KG1 (cell line): ENCODE measurements around the gene ROBO1.
"Not testable (repeated sequence)": the region's sequence is repeated elsewhere in the genome, so short reads cannot be mapped to it uniquely, and the experiment has no call there.

Experiments used
- DNase-seq: peaks from one replicate; lab custom pipeline; 2025; lab: John Stamatoyannopoulos, UW

The ROBO1 gene

DNA sequence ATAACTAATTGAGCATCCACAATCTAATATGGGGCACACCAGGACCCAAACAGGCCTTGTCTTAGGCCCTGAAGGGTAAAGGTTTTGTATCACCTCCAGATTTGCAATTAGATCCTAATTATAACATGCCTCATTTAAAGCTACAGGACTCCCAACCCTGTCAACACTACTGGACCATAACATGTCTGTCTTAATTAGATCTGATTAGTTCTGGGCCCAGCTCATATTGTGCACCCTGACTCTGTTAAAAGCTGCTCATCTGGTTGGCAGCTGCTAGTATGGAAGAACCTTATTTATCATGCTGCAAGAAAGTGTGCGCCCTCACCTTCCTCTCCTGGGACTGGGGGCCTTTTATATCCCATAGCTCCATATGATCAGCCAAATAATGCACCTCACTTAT, 457.8 kb downstream of the ROBO1 start:
- no peak for DNase-seq

DNA sequence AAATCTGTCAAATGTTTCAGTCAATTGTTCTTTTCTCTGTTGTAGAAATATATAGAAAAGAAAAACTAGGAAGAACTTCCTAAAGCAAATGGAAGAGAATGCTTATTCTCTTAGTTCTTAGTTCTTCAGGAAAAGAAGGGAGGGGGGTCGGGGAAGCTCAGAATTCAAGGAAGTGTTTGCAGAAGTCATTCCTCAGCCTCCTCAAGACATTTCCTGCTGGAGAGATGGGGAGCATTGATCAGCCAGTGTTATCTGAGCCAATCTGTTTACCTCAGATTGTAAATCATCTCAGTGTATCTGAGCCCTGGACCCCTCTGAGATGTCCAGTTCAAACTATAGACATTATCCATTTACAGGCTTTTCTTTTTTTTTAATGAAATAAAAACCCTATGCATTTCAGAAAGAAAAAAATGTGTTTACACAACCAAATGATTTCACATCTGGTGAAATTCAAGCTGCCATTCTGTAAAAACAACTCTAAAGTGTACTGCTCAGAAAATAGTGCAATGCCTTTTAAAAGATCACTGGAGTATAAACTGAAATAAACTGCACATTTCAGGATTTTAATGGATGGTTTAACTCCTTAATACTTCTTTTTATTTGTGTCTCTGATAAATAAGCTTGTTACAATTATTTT, 460.7 kb downstream of the ROBO1 start:
- DNase-seq: no peak

DNA sequence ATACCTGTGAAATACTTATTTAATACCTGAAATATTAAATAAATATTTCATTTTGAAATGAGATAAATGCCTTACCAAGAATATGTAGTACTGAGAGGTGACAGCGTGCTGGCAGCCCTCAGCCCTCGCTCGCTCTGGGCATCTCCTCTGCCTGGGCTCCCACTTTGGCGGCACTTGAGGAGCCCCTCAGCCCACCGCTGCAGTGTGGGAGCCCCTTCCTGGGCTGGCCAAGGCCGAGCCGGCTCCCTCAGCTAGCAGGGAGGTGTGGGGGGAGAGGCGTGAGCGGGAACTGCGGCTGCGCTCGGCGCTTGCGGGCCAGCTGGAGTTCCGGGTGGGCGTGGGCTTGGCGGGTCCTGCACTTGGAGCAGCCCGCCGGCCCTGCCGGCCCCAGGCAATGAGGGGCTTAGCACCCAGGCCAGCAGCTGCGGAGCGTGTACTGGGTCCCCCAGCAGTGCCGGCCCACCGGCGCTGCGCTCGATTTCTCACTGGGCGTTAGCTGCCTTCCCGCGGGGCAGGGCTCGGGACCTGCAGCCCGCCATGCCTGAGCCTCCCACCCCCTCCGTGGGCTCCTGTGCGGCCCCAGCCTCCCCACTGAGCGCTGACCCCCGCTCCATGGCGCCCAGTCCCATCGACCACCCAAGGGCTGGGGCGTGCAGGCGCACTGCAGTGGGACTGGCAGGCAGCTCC, 467.7 kb downstream of the ROBO1 start:
- DNase-seq: not testable (repeated sequence)

DNA sequence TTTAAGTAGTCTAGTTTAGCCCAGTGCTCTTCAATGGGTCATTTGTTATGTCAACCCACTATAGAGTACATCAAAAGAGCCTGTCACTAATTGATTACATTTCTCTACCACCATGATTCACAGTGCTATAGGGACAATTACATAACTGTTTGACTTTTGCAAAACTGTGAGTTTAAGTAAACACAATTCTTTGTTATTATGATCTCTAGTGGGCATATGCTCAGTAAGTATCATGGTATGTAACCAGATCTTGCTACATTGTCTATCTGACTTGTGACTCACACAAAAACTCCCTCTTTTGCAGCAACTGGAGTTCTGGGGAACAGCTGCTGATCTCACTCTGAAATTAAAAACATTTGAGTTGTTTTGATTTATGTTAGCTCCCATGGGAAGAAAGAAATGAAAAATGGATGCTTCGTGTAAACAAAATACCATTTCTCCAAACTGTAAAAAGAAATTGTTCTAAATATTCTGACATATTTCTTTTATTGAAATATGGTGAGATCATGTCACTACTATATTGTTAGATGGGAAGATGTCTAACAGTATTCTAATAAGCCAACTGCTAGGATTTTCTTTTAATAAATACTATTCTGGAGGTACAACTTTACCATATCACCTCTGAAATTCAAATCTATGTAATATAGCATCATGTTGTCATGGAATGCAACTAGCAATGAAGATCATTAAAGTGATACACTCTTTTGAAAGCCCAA, 470.4 kb downstream of the ROBO1 start:
- DNase-seq: no peak

DNA sequence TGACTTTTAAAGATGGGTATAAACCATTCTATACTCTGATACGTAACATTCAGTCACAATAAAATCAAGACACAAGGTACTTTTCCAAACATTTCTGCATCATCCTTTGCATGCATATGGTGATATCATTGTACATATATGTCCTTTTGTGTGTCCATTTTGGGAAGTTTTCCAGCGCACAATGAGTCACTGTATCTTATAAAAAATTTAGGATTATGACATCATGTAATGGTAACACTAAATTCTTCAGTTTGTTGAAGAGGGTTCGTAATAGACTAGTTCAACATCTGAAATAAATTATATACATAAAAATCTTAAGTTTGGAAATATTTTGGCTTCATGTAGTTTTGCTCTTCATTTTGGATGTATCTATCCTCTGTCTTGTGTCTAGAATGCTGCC, 480.9 kb downstream of the ROBO1 start:
- DNase-seq: no peak

DNA sequence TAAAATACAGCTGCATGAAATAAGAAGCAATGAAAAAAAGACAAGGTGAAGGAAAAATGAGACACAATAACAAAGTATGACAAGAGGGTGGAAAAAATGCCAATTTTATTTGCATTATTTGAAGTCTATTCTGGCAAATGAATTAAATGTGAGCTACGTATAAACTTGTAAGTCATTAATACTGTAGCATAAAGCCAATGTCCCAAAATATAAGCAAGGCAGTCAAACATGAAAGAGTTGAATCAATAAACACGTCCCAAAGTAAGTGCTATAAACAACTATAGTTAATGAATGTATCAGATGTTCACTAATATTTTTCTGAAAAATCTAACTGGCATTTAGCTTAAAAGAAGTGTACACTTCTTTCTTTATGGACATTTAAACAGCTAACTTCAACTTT, 481.9 kb downstream of the ROBO1 start:
- no peak for DNase-seq

DNA sequence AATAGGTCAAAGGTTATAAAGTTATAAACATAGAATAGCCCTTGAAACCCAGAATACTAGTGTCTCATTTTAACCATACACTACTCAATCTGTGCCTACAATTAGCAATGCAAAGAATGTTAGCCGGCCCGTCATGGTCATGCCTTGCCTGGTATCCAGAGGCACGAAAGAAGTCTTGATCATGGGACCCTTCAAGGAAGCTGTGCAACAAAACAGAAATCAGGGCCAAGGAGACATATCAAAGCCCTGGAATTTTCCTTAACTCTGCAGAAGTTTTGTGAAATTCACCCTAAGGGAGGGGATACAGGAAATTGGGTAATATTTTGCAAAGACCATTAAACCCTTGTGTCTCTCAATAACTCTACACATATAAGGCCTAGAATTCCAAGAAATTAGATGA, 482.4 kb downstream of the ROBO1 start:
- DNase-seq: no peak

DNA sequence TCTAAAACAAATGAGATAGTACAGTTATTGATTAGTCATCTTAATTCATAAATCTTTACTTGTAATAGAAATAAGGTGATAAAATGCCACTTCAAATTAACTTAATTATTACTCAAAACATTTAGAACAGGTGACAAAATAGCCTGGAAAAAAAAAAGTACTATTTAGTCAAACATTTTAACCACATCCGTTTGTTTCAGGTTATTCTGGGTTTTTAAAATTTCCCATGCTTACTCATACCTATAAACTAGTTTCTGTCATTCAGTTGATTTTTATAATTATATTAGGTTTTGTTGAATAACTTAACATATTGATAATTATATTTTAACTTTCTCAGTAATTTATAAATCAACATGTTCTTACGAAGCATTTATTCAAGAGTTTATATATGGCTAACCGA, 483.0 kb downstream of the ROBO1 start:
- DNase-seq: no peak

DNA sequence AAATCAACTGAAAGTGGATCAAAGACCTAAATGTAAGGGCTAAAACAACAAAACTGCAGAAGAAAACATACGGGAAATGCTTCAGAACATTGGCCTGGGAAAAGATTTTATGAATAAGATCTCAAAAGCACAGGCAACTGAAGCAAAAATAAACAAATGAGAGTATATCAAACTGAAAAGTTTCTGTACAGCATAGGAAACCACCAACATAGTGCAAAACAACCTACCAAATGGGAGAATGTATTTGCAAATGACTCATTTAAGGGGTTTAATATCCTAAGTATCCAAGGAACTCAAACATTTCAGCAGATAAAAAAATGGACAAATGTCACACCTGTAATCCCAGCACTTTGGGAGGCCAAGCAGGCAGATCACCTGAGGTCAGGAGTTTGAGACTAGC, 489.1 kb downstream of the ROBO1 start:
- DNase-seq: no peak

DNA sequence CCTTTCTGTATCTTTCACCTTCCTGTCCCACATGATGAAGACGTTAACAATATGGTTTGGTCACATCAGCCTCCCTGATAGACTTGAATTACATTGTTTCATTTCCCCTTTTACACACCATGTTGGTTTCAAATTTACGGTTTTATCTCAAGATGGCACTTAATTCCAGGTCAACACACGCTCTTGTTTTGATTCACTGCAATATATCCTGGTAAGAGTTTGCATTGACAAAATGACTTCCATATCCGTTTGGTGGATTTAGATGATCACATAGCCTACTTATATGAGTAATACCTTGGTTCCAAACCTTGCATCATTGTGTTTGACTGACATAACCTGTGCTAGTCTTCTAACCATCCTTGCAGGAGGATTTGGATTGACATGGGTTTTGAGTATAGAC, 499.4 kb downstream of the ROBO1 start:
- DNase-seq: no peak

DNA sequence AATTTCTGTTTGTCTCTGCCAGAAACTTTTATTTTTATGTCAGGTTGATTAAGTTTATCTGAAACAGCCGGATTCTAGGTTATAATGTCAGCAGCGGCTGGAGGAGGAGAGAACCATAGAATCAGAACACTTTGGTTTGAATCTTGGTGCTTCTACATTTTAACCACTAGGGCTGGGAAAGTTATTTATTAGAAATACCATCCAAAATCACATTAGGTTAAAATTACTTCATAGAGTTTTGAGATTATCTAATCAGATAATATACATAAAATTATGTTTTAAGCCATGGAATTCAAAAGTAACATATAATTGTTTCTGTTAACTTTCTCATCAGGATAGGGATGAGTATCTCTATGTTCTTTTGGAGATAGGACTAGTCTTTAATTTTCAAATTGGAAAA, 502.9 kb downstream of the ROBO1 start:
- DNase-seq: no peak

DNA sequence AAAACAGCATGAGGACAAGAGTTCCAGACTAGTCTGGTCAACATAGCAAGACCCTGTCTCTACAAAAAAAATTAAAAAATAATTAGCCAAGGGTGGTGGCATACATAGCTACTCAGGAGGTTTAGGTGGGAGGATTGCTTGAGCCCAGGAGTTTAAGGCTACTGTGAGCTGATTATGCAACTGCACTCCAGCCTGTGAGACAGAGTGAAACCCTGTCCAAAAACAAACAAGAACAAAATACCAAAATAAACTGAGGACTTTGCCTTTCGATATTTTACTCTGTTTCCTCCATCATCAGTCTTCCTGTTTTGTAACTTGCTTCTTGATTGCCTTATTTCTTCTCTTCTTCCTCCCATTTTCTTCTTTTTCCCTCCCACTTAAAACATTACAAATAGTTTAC, 504.4 kb downstream of the ROBO1 start:
- DNase-seq: no peak

DNA sequence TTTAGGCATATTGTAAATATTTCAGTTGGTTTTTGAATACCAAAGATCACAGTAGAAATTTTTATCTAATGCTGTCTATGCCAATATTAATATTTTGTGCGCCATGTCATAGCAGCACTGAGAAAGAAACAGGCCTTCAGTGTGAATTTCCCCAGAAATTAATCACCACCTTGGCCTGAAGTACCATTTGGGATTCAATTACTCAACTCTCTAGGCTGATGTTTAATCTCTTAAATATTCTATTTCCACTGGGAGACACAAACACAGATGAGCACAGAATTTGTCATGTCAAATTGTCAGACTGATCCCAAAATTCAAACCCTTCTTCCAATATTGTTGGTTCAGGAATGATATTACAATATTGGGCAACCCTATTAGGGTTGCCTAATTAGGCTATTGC, 509.3 kb downstream of the ROBO1 start:
- no peak for DNase-seq

DNA sequence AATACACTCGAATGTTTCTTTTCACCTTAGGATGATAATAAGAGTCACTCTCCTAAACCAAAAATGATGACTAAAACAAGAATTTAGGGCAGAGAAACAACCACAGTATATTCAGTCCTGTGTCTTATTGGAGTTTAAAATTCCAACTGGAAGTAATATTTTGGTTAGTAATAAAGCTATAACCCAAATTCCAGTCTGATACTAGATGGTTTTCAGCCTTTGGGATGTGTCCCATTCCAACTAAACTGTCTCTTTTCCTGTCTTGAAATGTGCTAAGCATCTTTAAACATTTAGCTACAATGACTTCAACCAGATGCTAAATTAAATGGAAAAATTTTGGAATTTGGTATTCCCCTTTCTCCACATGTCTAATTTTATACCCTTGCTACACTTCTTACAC, 510.0 kb downstream of the ROBO1 start:
- no peak for DNase-seq

DNA sequence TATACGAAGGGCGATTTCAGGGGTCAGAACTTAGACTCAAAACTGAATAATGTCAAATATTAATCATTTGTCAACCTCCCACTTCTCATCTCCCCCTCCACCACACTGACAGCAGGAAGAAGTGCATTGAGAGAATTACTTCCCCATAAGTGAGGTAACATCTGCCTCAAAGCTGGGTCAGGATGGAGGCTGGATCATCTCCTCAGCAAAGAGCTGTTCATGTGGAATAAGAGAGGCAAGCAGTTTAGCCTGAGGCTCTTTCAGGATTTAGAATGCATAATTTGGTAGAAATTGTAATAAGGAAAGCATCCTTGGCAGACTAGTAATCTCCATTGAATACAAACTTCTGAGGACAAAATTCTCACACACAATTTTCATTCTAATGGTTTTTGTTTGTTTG, 512.1 kb downstream of the ROBO1 start:
- no peak for DNase-seq

DNA sequence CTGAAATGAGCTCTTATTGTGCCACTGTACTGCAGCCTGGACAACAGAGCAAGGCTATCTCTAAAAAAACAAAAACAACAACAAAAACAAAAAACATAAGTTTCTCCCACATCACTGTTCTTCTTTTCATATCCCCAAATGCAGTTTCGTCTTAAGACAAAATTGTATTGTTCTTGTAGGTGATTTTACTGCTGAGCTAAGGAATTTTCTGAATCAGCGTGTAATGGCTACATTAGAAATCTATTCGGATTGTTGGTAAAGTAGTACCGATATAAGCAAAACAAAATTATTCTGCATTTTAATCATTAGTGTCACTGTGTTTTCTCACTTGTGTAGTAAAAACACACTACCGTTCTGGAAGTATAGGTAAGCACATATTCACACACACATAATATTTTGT, 512.5 kb downstream of the ROBO1 start:
- no peak for DNase-seq

DNA sequence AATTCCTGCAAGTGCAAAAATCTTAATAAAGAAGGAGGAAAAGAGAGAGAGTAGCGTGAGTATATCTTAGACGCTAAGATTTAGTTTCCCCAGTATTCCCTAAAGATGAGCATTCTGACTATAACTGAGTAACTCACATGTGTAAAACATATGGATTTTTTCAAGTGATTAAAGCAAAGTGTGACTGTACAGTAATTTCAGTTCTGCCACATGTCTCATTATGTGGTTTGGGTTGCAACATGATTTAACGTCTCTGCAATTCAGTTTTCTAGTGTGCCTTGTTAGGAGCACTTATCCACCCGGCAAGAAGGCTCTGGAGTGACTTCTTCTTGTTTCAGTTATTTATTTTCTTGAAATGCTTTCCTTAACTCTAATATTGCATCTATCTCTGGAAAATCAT, 514.1 kb downstream of the ROBO1 start:
- no peak for DNase-seq

DNA sequence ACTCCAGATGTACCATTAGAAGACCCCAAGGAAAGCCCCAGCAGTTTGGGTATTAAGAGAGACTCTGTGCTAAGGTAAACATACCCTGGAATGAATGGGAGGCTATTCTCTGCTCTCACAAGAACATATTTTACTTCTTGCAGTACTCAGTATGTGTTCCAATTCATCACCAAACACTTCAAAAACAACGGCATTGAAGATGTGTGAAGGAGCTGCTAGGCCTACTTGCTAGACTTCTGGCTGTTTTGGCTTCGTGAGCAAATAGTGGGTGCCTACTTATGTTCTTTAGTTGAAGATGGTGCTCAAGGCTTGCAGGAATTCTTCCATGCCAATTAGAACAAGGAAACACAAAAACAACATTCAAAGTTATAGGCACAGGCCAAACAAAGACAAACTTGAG, 514.5 kb downstream of the ROBO1 start:
- DNase-seq: no peak

DNA sequence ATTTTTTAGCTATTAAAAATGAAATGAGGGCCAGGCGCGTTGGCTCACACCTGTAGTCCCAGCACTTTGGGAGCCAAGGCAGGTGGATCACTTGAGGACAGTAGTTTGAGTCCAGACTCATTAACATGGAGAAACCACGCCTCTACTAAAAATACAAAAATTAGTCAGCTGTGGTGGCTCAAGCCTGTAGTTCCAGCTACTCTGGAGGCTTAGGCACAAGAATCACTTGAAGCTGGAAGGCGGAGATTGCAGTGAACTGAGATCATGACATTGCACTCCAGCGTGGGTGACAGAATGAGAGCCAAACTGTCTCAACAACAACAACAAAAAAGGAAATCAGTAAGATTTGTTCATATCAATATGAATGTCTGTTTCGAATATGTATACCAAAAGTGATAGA, 517.1 kb downstream of the ROBO1 start:
- no peak for DNase-seq

DNA sequence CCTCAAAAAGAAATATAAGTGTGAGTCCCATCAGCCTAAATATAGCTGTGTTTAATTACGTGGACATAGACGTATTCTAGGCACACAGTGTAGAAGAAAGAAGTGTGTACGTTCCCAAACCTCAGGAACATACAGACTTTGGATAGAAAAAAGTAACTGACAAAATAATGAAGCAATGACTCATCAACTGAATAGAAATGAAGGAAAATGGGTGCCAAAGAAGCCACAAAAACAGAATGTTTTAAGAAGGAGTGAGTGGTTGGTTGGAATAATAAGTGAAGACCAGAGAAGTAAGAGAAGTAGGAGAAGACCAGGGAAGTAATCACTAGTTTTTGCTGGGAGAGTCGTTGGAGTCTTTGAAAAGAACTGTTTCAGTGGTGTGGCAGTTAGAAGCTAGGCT, 518.1 kb downstream of the ROBO1 start:
- DNase-seq: no peak

DNA sequence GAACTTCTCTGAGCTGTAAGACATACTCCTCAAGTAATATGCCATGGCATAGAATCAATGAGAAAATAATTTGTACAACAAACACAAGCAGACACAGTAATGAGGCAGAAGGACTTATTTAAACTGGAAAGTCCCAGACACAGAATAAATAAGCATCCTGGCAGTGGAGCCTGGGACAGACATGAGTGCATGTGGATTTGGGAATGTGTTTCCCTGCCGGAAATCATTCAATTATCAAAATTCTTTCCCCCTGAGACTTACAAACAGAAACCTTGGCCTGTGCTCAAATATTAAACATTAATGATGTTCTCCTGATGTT, 520.1 kb downstream of the ROBO1 start:
- DNase-seq: no peak

DNA sequence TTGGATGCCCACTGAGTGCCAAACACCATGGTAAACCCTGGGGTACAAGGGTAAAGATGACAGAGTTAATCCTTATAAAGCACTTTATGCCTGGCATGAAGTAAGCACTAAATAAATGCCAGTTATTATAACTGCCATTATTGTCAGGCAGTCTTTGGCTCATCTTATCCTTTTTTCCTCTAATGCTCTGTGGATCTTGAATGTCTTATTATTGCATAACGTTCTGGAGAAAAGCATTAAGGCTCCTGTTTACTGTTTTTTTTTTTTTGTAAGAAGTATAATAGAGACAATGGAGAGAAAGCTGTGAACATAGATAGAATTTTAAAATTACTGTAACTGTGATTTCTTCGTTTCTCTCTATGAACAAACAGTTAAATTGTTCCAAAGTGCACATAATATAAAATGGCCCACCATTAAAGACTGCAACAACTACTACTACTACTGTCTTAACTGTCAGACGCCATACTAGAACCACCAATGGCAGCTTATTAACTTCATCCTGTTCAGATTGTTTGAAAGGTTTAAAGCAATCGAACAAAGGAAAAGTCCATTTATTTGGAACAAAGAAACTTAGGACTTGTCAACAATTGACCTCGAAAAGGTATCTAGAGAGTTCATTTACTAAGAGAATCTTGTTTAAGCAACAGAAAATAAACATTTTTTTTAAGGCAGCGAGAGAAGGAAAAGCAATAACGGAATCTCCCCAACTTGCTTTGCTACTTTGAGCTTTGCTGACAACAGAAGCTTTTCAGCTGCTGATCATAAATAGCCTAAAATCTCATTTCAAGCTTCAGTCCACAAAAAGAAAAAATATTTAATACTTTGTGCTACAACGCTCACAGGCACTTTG, 520.7 kb downstream of the ROBO1 start:
- no peak for DNase-seq
